Transverse colon (tissue), 4 donors: ENCODE measurements around the gene GNAI3. TPM values are rescaled to one million over a fixed set of nuclear protein-coding genes. Genes with fewer than 3 reads are reported as not detected.

Experiments
- DNase-seq: peaks from one replicate; pipeline ENCODE4 v3.0.0-alpha.2; 2019
- H3K27ac ChIP-seq, 4 donors: fragments of 200-600 bp; sonication (generic); 2 replicates each; pipeline ENCODE4 v1.5.1; 2016 to 2018; ENCODE audit warnings: inconsistent platforms in 4 of 4
- H3K27me3 ChIP-seq: fragments of 200-600 bp; sonication (generic); 2 replicates; pipeline ENCODE4 v1.5.1; 2017; ENCODE audit warnings: inconsistent platforms
- H3K36me3 ChIP-seq, 4 donors: fragments of 200-600 bp; sonication (generic); 2 replicates each; pipeline ENCODE4 v1.5.1; 2017 to 2019; ENCODE audit warnings: inconsistent platforms in 4 of 4
- H3K4me1 ChIP-seq, 4 donors: fragments of 200-600 bp; sonication (generic); 2 replicates each; pipeline ENCODE4 v1.5.1; 2017 to 2020; ENCODE audit warnings: inconsistent platforms in 4 of 4
- H3K4me3 ChIP-seq, 4 donors: fragments of 200-600 bp; sonication (generic); 1 replicate in 1 of 4; 2 replicates in 3 of 4; pipeline versions ENCODE4 v1.5.1 to v1.6.1; 2017 to 2019; ENCODE audit warnings: inconsistent platforms in 4 of 4
- H3K9me3 ChIP-seq, 2 donors: fragments of 200-600 bp; sonication (generic); 2 replicates each; pipeline ENCODE4 v1.5.1; 2017 to 2019; ENCODE audit warnings: inconsistent platforms in 2 of 2
- CTCF ChIP-seq, 5 experiments: fragments of 200-600 bp in 3 of 5; fragments of 450-650 bp in 2 of 5; sonication (generic) in 3 of 5; IDR thresholded peaks; 1 replicate in 2 of 5; 2 replicates in 3 of 5; pipeline ENCODE4 v1.5.1; 2016 to 2017; ENCODE audit warnings: antibody characterized with exemption in 5 of 5, inconsistent platforms in 3 of 5, mild to moderate bottlenecking in 2 of 5, moderate library complexity in 1 of 5
- EP300 ChIP-seq: sonication (generic); formaldehyde crosslinking; IDR thresholded peaks from one replicate; pipeline ENCODE4 v1.6.1; 2017; ENCODE audit warnings: antibody characterized with exemption, low read depth
- POLR2A ChIP-seq: fragments of 450-650 bp; IDR thresholded peaks from one replicate; pipeline ENCODE4 v1.6.1; 2016; ENCODE audit warnings: antibody characterized with exemption, mild to moderate bottlenecking, moderate library complexity
- POLR2AphosphoS5 ChIP-seq, 3 donors: sonication (generic); formaldehyde crosslinking; IDR thresholded peaks; one replicate each; pipeline ENCODE4 v1.6.1; 2016; ENCODE audit warnings: antibody characterized with exemption in 3 of 3
- WGBS, 2 donors: methylation state at CpG; one replicate each; pipeline ENCODE4 v1.1.5; 2018; ENCODE audit warnings: low coverage in 1 of 2; 5-methylcytosine and 5-hydroxymethylcytosine counted together
- in situ Hi-C, 4 donors: fragments of 200-750 bp; cut with MboI; loops; one replicate each; pipeline versions ENCODE4 v1.15.0 to v1.15.1; 2017; ENCODE audit warnings: low sequenced_read_pairs in 3 of 4, low pct_ligation_motif_present in 1 of 4, low pct_unique_long_range_greater_than_20kb in 1 of 4
- intact Hi-C: fragments of 100-400 bp; cut with DNase I; formaldehyde crosslinking; loops from one replicate; pipeline ENCODE4 v1.15.1; 2023; ENCODE audit warnings: low total_unique reads
- total RNA-seq, 4 donors: library from RNA; depleted of rRNA; stranded (reverse); fragments of >200 nt; gene quantifications; one replicate each; pipeline ENCODE4 v1.1.0, GENCODE V29; 2016

Gene GNAI3
- total RNA-seq, 4 donors from 2014 or later, result 2.2 to 7.5 (median 5.1) TPM

- intact Hi-C loops, result no loop called here
- Histone ChIP-seq H3K9me3 (no peaks in the 10 kb centered on the region), H3K36me3 (no peaks in the 10 kb centered on the region), H3K4me1 (peaks cover 0 to 23% (median 11%) of the 10 kb centered on the region in 4 donors), H3K27ac (no peak overlapping the region), H3K27me3 (no peaks in the 10 kb centered on the region), H3K4me3 (no peak overlapping the region)
- 80 to 93% methylated on average over 3 to 7 of the region's 7 CpGs for whole genome bisulfite sequencing, 2 donors
- TF ChIP-seq POLR2AphosphoS5 (IDR thresholded peaks at IDR 0.05), result no peak
- no peak for TF ChIP-seq EP300
- no peak for TF ChIP-seq CTCF (IDR thresholded peaks at IDR 0.05)
- no peak for TF ChIP-seq POLR2A
- in situ Hi-C loops, result loop anchor here in 1 of 4 donors (10.0 kb wide), 1 partner anchor 347 kb away; the partner anchor contains the start of gene AHCYL1
- DNase-seq, result no peak
Observed at GRCh38 chr1:109637446-109637845, 89.0 kb downstream of the GNAI3 start.

GRCh38 chr1:109639063-109639840, 90.8 kb downstream of the GNAI3 start:
- 81 to 82% methylated on average over 4 to 9 of the region's 9 CpGs for WGBS, 2 donors
- peaks cover 7 to 15% (median 10%) of the 10 kb centered on the region in 4 donors for H3K4me1 ChIP-seq
- intact Hi-C loops, result no loop called here
- no peak for TF ChIP-seq POLR2AphosphoS5 (IDR thresholded peaks at IDR 0.05)
- TF ChIP-seq POLR2A, result no peak
- no peak for TF ChIP-seq CTCF (IDR thresholded peaks at IDR 0.05)
- TF ChIP-seq EP300, result no peak
- in situ Hi-C loops, result loop anchor here in 1 of 4 donors (10.0 kb wide), 1 partner anchor 346 kb away; the partner anchor contains the start of gene AHCYL1
- no peaks in the 10 kb centered on the region for H3K36me3 ChIP-seq
- H3K4me3 ChIP-seq, result no peak overlapping the region
- no peak for DNase-seq
- no peak overlapping the region for H3K27ac ChIP-seq
- H3K9me3 ChIP-seq, result no peaks in the 10 kb centered on the region
- H3K27me3 ChIP-seq, result no peaks in the 10 kb centered on the region

GRCh38 chr1:109639841-109640184, 91.4 kb downstream of the GNAI3 start:
- Histone ChIP-seq H3K36me3 (no peaks in the 10 kb centered on the region), H3K4me3 (no peak overlapping the region), H3K27me3 (no peaks in the 10 kb centered on the region), H3K9me3 (no peaks in the 10 kb centered on the region), H3K4me1 (peaks cover 6 to 15% (median 8%) of the 10 kb centered on the region in 4 donors), H3K27ac (no peak overlapping the region)
- DNase-seq, result peak; percentile 7
- intact Hi-C loops (loop anchor here (5.0 kb wide), 1 partner anchor 132 kb away; no protein-coding TSS in a partner anchor), in situ Hi-C loops (loop anchor here in 2 of 4 donors (5.0 to 10.0 kb wide), 2 partner anchors 132 to 345 kb away; partner anchors contain the start of gene AHCYL1 (in 1 of the 2))
- WGBS, 2 donors, result 52% methylated on average over 6 of the region's 6 CpGs; no CpG with 5 or more reads in 1 of the 2 donors
- TF ChIP-seq EP300, result no peak
- no peak for TF ChIP-seq POLR2AphosphoS5 (IDR thresholded peaks at IDR 0.05)
- no peak for TF ChIP-seq POLR2A
- no peak for TF ChIP-seq CTCF (IDR thresholded peaks at IDR 0.05)

GRCh38 chr1:109640285-109640865, 92.0 kb downstream of the GNAI3 start:
- peaks cover 6 to 15% (median 8%) of the 10 kb centered on the region in 4 donors for H3K4me1 ChIP-seq
- in situ Hi-C loops (loop anchor here in 1 of 4 donors (5.0 kb wide), 1 partner anchor 132 kb away; no protein-coding TSS in a partner anchor), intact Hi-C loops (loop anchor here (5.0 kb wide), 1 partner anchor 132 kb away; no protein-coding TSS in a partner anchor)
- no peaks in the 10 kb centered on the region for H3K36me3 ChIP-seq
- TF ChIP-seq CTCF (IDR thresholded peaks at IDR 0.05) (peak; percentile 89 to 99 (median 97)), EP300 (no peak)
- H3K9me3 ChIP-seq, result no peaks in the 10 kb centered on the region
- WGBS, 2 donors, result 35% methylated on average over 5 of the region's 5 CpGs; no CpG with 5 or more reads in 1 of the 2 donors
- H3K27me3 ChIP-seq, result no peaks in the 10 kb centered on the region
- peak; percentile 93 for DNase-seq
- H3K4me3 ChIP-seq, result no peak overlapping the region
- H3K27ac ChIP-seq, result no peak overlapping the region
